ENCODE results near the gene SBSN. TPM values are rescaled to one million over a fixed set of nuclear protein-coding genes. Genes with fewer than 3 reads are reported as not detected.
A peak's percentile ranks its signal among the peaks of the same experiment; 100 is the strongest.

The SBSN gene
- total and polyA plus RNA-seq, 2 experiments from 2014 or later = 0.19 TPM; not detected in 1

GRCh38 chr19:35484252-35485036 is 43.7 kb downstream of the SBSN start:
- 65% methylated on average over 7 of the region's 7 CpGs for WGBS (ENCODE audit: low lambda C conversion rate, missing lambda C conversion rate)
- no peak for TF ChIP-seq EZH2phosphoT487 (IDR thresholded peaks at IDR 0.05; ENCODE audit: low read depth, severe bottlenecking, unreplicated experiment)
- TF ChIP-seq EZH2 (IDR thresholded peaks at IDR 0.05; ENCODE audit: borderline replicate concordance) = no peak
- TF ChIP-seq CTCF (IDR thresholded peaks at IDR 0.05; ENCODE audit: poor library complexity) = no peak
- DNase-seq (ENCODE audit: low spot score) = no peak

GRCh38 chr19:35483089-35483488 is 45.0 kb downstream of the SBSN start:
- H3K27me3 ChIP-seq = no peaks in the 10 kb centered on the region

More at GRCh38 chr19:35484252-35485036, 43.7 kb downstream of the SBSN start:
- no peaks in the 10 kb centered on the region for H4K20me1 ChIP-seq (ENCODE audit: insufficient read depth, poor library complexity, severe bottlenecking)
- no peaks in the 10 kb centered on the region for H3K4me1 ChIP-seq (ENCODE audit: insufficient read depth)
- no peak overlapping the region for H2AFZ ChIP-seq
- no peak overlapping the region for H3K4me3 ChIP-seq
- H3K27ac ChIP-seq = no peak overlapping the region
- no peaks in the 10 kb centered on the region for H3K36me3 ChIP-seq (replicated peaks; ENCODE audit: insufficient read depth, low read depth)
- no peaks in the 10 kb centered on the region for H3K9me3 ChIP-seq (ENCODE audit: low read depth)
- H3K79me2 ChIP-seq = no peaks in the 10 kb centered on the region
- H3K4me2 ChIP-seq = no peak overlapping the region
- no peaks in the 10 kb centered on the region for H3K9me2 ChIP-seq (replicated peaks; ENCODE audit: insufficient read depth)
- H3K27me3 ChIP-seq = no peaks in the 10 kb centered on the region

GRCh38 chr19:35478794-35479677 is 49.1 kb downstream of the SBSN start:
- Histone ChIP-seq H3K27ac (no peak overlapping the region), H3K4me3 (no peak overlapping the region), H3K9me2 (replicated peaks; ENCODE audit: insufficient read depth) (no peaks in the 10 kb centered on the region), H3K27me3 (no peaks in the 10 kb centered on the region), H3K79me2 (no peaks in the 10 kb centered on the region), H3K4me2 (no peak overlapping the region), H3K36me3 (replicated peaks; ENCODE audit: insufficient read depth, low read depth) (no peaks in the 10 kb centered on the region), H3K9me3 (ENCODE audit: low read depth) (no peaks in the 10 kb centered on the region), H4K20me1 (ENCODE audit: insufficient read depth, poor library complexity, severe bottlenecking) (no peaks in the 10 kb centered on the region), H3K4me1 (ENCODE audit: insufficient read depth) (no peaks in the 10 kb centered on the region), H2AFZ (no peak overlapping the region)
- 75% methylated on average over 21 of the region's 21 CpGs for WGBS (ENCODE audit: low lambda C conversion rate, missing lambda C conversion rate)
- TF ChIP-seq EZH2phosphoT487 (IDR thresholded peaks at IDR 0.05; ENCODE audit: low read depth, severe bottlenecking, unreplicated experiment) (no peak), CTCF (IDR thresholded peaks at IDR 0.05; ENCODE audit: poor library complexity) (peak; percentile 7)
- no peak for DNase-seq (ENCODE audit: low spot score)

More at GRCh38 chr19:35483089-35483488, 45.0 kb downstream of the SBSN start:
- H3K79me2 ChIP-seq = no peaks in the 10 kb centered on the region
- no peaks in the 10 kb centered on the region for H3K9me2 ChIP-seq (replicated peaks; ENCODE audit: insufficient read depth)
- no peaks in the 10 kb centered on the region for H3K9me3 ChIP-seq (ENCODE audit: low read depth)
- TF ChIP-seq EZH2 (IDR thresholded peaks at IDR 0.05; ENCODE audit: borderline replicate concordance) = no peak
- no peak for TF ChIP-seq EZH2phosphoT487 (IDR thresholded peaks at IDR 0.05; ENCODE audit: low read depth, severe bottlenecking, unreplicated experiment)
- no peak for TF ChIP-seq CTCF (IDR thresholded peaks at IDR 0.05; ENCODE audit: poor library complexity)
- DNase-seq (ENCODE audit: low spot score) = no peak
- H3K4me2 ChIP-seq = no peak overlapping the region
- H2AFZ ChIP-seq = no peak overlapping the region
- 73% methylated on average over 5 of the region's 5 CpGs for WGBS (ENCODE audit: low lambda C conversion rate, missing lambda C conversion rate)
- no peak overlapping the region for H3K4me3 ChIP-seq
- H3K36me3 ChIP-seq (replicated peaks; ENCODE audit: insufficient read depth, low read depth) = no peaks in the 10 kb centered on the region
- no peaks in the 10 kb centered on the region for H3K4me1 ChIP-seq (ENCODE audit: insufficient read depth)
- no peak overlapping the region for H3K27ac ChIP-seq
- no peaks in the 10 kb centered on the region for H4K20me1 ChIP-seq (ENCODE audit: insufficient read depth, poor library complexity, severe bottlenecking)

Measured in hepatocyte (in vitro differentiated cells).